HG02852 (cell line): ENCODE data around the gene NECTIN4.
A peak's percentile ranks its signal among the peaks of the same experiment; 100 is the strongest.
"Not testable (repeated sequence)": the region's sequence is repeated elsewhere in the genome, so short reads cannot be mapped to it uniquely, and the experiment has no call there.

ENCODE experiments used
- ATAC-seq: cut with Tn5 transposase; IDR thresholded peaks from one replicate; pipeline ENCODE4 v1.9.1; 2021; ENCODE audit warnings: mild to moderate bottlenecking, moderate library complexity; ENCODE audit not compliant: unreplicated experiment

The NECTIN4 gene

GRCh38 chr1:161065681-161066080 is 23.7 kb downstream of the NECTIN4 start:
- not testable (repeated sequence) for ATAC-seq

GRCh38 chr1:161063936-161064335 is 25.4 kb downstream of the NECTIN4 start:
- ATAC-seq: not testable (repeated sequence)

- no peak for ATAC-seq
These were observed 27.9 kb downstream of the NECTIN4 start for GRCh38 chr1:161061419-161061818.

- no peak for ATAC-seq
These were observed 30.1 kb downstream of the NECTIN4 start for GRCh38 chr1:161059293-161059692.

GRCh38 chr1:161054805-161055204 is 34.6 kb downstream of the NECTIN4 start:
- no peak for ATAC-seq

GRCh38 chr1:161054232-161054631 is 35.1 kb downstream of the NECTIN4 start:
- ATAC-seq: no peak

GRCh38 chr1:161052899-161053298 is 36.5 kb downstream of the NECTIN4 start:
- no peak for ATAC-seq

- ATAC-seq: no peak
These were observed 38.1 kb downstream of the NECTIN4 start for GRCh38 chr1:161051219-161051618.

- no peak for ATAC-seq
These were observed 40.2 kb downstream of the NECTIN4 start for GRCh38 chr1:161048949-161049722.

GRCh38 chr1:161047436-161048420 is 41.6 kb downstream of the NECTIN4 start:
- no peak for ATAC-seq

GRCh38 chr1:161046605-161047228 is 42.6 kb downstream of the NECTIN4 start:
- peak; percentile 35 for ATAC-seq

GRCh38 chr1:161045736-161046604 is 43.4 kb downstream of the NECTIN4 start, which contains the start of gene USF1:
TSS of gene USF1 (minus strand) at chr1:161045977. CDS start at chr1:161043275, 2,702 bp downstream.
- ATAC-seq: peak; percentile 64

- peak; percentile 40 for ATAC-seq
These were observed 44.2 kb downstream of the NECTIN4 start for GRCh38 chr1:161044908-161045735.

- ATAC-seq: no peak
These were observed 44.8 kb downstream of the NECTIN4 start for GRCh38 chr1:161044535-161044907.

GRCh38 chr1:161039546-161039945 is 49.8 kb downstream of the NECTIN4 start:
- ATAC-seq: no peak

GRCh38 chr1:161039154-161039545 is 50.2 kb downstream of the NECTIN4 start:
- no peak for ATAC-seq

- ATAC-seq: peak; percentile 87
These were observed 50.7 kb downstream of the NECTIN4 start, which contains the start of gene TSTD1 for GRCh38 chr1:161038523-161039153. TSS of gene TSTD1 (minus strand) at chr1:161038964. CDS start at chr1:161038889, 75 bp downstream.

- ATAC-seq: no peak
These were observed 51.5 kb downstream of the NECTIN4 start for GRCh38 chr1:161037661-161038522.
